COLO829 (cell line): ENCODE data around the gene AHR.
A peak's percentile ranks its signal among the peaks of the same experiment; 100 is the strongest.

Source experiments
- DNase-seq: peaks from one replicate; pipeline ENCODE4 v3.0.0; 2012; ENCODE audit warnings: low spot score

AHR gene

GRCh38 chr7:17298102-17298839 lies at the start of gene AHR:
Gene AHR, plus strand, starts transcription at chr7:17298652. Its CDS starts 613 bp downstream, at chr7:17299265.
- peak; percentile 92 for DNase-seq

GRCh38 chr7:17253885-17254284 lies 44.6 kb upstream of the AHR start:
- no peak for DNase-seq

- DNase-seq, result no peak
These were observed 42.5 kb upstream of the AHR start for GRCh38 chr7:17255926-17256325.

- no peak for DNase-seq
These were observed 42.1 kb upstream of the AHR start for GRCh38 chr7:17256375-17256774.

GRCh38 chr7:17266565-17266964 lies 31.9 kb upstream of the AHR start:
- DNase-seq, result no peak

GRCh38 chr7:17269341-17270221 lies 28.9 kb upstream of the AHR start:
- no peak for DNase-seq

- peak; percentile 97 for DNase-seq
These were observed 23.8 kb upstream of the AHR start for GRCh38 chr7:17274551-17275245.

GRCh38 chr7:17275749-17276671 lies 22.4 kb upstream of the AHR start:
- DNase-seq, result no peak

- DNase-seq, result no peak
These were observed 19.4 kb upstream of the AHR start for GRCh38 chr7:17279061-17279460.

GRCh38 chr7:17289074-17289645 lies 9.3 kb upstream of the AHR start:
- no peak for DNase-seq

GRCh38 chr7:17292843-17293242 lies 5.6 kb upstream of the AHR start:
- DNase-seq, result no peak

GRCh38 chr7:17293481-17293880 lies 5.0 kb upstream of the AHR start:
- no peak for DNase-seq

GRCh38 chr7:17297243-17297642 lies 1.2 kb upstream of the AHR start:
- DNase-seq, result no peak

GRCh38 chr7:17298840-17299482 lies 509 bp downstream of the AHR start:
- no peak for DNase-seq

GRCh38 chr7:17299483-17299991 lies 1.1 kb downstream of the AHR start:
- DNase-seq, result no peak

GRCh38 chr7:17300012-17300411 lies 1.6 kb downstream of the AHR start:
- no peak for DNase-seq

GRCh38 chr7:17300437-17300836 lies 2.0 kb downstream of the AHR start:
- no peak for DNase-seq

GRCh38 chr7:17301471-17302456 lies 3.3 kb downstream of the AHR start:
- DNase-seq, result no peak

GRCh38 chr7:17302575-17303142 lies 4.2 kb downstream of the AHR start:
- no peak for DNase-seq
